GM18507 (cell line): ENCODE measurements around the gene HEXD.
"Not testable (repeated sequence)": the region's sequence is repeated elsewhere in the genome, so short reads cannot be mapped to it uniquely, and the experiment has no call there.

Experiments used
- DNase-seq: peaks from one replicate; pipeline ENCODE4 v3.0.0; 2011; ENCODE audit warnings: low read depth; ENCODE audit not compliant: insufficient read length; ENCODE audit errors: extremely low spot score
- FAIRE-seq: peaks from 2 replicates; lab custom pipeline; 2011; peaks lifted over from hg19 to GRCh38; lab: Jason Lieb, UNC

Gene HEXD

DNA sequence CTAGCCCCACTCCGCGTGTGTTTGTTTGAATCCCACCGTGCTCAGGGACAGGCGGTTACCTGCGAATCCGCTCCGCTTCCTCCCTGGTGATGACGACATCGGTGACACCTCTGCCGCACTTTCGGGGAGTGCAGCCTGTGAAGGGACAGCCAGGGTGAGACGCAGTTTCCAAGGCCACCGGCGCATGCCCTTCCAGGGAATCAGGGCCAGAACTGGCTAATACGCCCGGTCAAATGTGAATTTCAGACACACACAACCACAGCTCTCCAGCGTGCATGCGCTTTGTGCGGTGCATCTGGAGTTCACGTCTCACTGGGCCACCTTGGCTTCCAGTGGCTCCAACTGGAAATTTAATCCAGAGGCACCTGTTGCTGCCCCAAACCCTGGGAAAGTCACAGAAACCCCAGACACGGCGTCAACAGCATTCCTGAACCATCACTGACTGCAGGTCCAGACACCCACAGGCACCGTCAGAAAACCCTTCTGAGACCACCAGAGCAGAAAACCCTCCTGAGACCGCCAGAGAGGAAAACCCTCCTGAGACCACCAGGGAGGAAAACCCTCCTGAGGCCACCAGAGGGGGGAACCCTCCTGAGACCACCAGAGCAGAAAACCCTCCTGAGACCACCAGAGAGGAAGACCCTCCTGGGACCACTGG, 6.6 kb upstream of the HEXD start:
- FAIRE-seq (no peak), DNase-seq (no peak)

- not testable (repeated sequence) for FAIRE-seq, DNase-seq
These were observed 6.1 kb upstream of the HEXD start for GRCh38 chr17:82412081-82412480.

DNA sequence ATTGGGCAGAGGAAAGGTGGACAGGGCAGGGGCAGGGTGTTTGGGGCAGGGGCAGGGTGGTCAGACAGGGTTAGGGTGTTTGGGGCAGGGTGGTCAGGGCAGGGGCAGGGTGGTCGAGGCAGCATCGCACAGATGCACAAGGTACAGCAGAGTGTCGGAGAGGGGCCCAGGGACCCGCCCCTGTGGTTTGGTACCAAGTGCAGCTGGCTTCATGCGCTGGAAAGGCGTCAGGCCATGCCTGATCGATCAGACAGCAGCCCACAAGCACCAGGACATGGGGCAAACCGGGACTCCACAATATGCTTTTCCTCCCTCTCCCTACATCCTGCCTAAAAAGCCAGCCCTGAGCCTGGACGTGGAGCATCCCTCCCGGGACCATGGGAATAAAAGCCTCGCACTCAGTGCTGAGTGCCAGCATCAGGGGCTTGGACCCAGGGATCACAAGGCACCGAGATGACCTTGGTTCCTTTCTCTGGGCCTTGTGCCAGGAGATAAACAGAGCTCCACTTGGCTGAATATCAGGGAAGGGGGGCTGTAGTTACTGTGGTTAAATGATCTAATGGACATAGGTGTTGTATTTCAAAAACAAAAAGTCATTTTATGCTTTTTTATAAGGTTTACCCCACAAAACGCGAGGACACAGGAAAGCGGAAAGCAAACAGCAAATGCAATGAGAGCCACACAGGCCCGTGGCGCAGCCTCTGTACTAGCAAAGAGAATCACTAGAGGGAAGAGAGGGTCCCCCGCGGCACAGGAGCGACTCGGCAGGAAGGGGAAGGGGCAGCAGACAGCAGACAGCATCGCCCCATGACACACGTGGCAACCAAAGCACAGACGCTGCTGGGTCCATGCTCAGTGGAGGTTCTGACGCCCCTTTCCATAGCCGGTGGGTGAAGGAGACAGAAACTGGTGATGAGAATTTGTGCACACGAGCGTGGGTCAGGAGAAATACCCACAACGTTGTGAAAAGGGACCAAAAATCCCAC, 5.3 kb upstream of the HEXD start:
- DNase-seq (no peak), FAIRE-seq (no peak)

- peak; percentile 52 for DNase-seq
These were observed 3.4 kb upstream of the HEXD start for GRCh38 chr17:82414548-82415281.

DNA sequence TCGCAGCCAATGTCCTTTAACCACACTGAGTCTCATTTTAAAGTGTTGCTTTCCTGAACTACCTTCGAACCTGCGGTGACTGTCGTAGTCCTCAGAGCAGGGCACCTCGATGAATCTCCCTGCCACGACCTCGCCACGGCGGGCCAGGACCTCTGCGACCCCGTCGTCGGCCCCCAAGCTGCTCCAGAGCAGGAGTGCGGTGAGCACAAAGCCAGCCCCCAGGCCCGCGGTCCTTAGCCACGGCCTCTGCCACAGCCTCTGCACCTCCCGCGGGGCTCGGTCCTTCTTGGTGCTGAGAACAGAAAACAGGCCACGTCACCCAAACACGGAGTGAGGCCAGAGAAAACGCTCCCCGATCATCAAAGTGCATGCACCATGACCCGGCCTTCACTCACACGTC, 2.8 kb upstream of the HEXD start:
- no peak for DNase-seq
- no peak for FAIRE-seq

More at GRCh38 chr17:82414548-82415281, 3.4 kb upstream of the HEXD start:
- FAIRE-seq, result peak; percentile 79

DNA sequence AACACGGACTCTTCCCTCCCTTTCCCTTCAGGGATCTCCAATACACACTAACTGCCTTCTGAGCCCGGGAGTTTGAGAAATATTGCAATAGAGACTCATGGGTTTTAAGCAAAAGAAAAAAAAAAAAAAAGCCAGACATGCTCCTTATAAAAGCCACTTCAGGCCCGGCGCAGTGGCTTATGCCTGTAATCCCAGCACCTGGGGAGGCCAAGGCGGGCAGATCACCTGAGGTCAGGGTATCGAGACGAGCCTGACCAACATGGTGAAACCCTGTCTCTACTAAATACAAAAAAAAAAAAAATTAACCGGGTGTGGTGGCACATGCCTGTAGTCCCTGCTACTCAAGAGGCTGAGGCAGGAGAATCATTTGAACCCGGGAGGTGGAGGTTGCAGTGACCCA, 2.4 kb upstream of the HEXD start:
- DNase-seq, result no peak
- no peak for FAIRE-seq

DNA sequence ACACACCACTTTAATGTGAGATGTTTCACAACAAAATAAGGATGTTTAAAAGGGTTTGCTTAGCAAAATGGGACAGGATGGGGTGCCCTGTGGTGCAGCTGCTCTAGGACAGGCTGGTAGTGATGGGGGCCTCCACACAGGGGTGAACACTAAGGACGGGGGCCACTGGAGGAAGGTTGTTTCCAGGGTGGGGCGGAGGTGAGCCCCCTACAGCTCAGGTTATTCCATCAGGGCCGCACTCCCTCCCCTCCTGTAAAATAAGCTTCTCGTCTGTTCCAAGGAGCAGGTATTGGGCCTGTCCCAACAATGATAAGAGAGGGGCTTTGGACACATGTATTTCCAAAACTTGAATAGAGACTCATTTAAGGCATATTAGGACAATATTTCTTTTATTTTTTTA, 1.9 kb upstream of the HEXD start:
- DNase-seq, result no peak
- FAIRE-seq, result no peak

- DNase-seq (no peak), FAIRE-seq (no peak)
These were observed 1.4 kb upstream of the HEXD start for GRCh38 chr17:82416771-82417170.

GRCh38 chr17:82419540-82419939, 1.4 kb downstream of the HEXD start:
- FAIRE-seq, result peak; percentile 41
- no peak for DNase-seq

DNA sequence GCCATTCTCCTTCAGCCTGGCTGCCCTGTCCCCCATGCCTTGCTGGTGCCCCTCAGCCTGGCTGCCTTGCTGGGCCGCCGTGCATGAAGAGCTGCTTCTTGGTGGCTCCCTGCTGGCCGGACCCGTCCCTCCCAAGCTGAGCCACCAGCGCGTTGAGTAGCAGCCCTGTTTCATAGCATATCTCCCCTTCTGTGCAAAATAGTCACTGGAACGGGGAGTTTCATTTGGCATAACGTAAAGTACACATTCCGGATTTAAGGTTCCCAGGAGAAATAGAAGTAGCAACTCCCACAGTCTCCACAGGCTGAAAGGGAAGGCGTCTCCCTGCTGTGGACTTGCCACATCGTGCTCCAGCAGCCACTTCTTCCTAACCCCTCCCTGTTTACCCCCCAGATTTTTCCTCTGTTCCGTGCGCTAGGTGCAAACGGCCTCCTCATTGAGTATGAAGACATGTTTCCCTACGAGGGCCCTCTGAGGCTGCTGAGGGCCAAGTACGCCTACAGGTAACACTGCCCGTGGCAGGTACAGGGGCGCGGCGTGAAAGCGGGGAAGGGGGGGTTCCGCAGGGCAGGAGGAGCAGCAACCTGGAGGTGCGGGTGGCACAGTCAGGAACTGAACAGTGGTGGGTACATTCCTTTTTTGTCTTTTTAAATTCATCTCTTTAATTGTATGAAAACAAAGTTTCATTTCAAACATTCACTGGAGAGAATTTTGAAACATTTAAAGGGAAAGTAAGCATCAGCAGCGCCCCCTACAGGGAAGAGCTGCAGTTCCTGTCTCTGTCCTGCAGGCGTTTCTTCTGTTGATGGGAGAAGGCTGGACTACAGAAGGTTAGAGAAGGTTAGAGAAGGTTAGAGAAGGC, 6.1 kb downstream of the HEXD start:
- FAIRE-seq (peak; percentile 52), DNase-seq (no peak)

- DNase-seq (no peak), FAIRE-seq (no peak)
These were observed 6.7 kb downstream of the HEXD start for GRCh38 chr17:82424863-82425159.

DNA sequence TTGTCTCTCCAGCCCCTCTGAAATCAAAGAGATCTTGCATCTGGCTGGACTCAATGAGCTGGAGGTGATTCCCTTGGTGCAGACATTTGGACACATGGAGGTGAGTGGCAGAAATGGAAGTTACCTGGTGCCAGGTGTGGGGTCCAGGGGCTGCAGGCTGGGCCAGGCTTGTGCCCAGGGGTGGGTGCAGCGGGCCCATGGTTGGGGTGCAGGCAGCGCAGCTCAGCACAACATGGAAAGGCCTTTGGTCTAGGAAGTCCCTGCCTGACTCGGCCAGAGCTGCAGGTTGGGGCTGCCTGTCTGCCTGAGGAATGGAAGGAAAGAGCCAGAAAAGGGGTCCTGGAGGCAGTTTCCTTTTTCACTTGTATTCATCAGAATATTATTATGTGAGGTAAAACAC, 10.4 kb downstream of the HEXD start:
- FAIRE-seq (no peak), DNase-seq (no peak)

GRCh38 chr17:82429824-82430223, 11.7 kb downstream of the HEXD start:
- FAIRE-seq (peak; percentile 86), DNase-seq (no peak)

- FAIRE-seq, result no peak
- DNase-seq, result no peak
These were observed 13.9 kb downstream of the HEXD start for GRCh38 chr17:82432017-82432416.

DNA sequence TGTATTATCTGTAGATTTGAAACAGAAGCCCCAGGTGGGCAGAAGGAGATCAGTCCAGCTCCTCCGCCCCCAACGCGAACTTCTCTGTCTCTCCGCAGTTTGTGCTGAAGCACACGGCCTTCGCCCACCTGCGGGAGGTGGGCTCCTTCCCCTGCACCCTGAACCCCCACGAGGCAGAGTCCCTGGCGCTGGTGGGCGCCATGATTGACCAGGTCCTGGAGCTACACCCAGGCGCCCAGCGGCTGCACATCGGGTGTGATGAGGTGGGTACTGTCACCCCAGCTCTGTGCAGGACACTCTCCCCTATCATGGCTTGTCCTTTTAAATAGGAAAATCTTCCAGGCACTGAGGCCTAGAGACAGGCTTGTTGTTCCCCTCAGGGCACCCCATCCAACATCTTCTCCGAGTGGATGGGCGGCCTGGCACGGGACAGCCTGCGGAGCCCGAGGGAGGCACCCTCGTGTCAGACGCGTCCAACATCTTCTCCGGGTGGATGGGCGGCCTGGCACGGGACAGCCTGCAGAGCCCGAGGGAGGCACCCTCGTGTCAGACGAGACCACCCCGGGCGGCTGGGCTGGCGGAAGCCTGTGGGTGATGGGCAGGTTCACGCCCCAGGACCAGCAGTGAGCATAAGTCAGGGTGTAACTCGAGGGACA, 15.5 kb downstream of the HEXD start:
- FAIRE-seq, result no peak
- no peak for DNase-seq

- FAIRE-seq (peak; percentile 72), DNase-seq (no peak)
These were observed 16.0 kb downstream of the HEXD start for GRCh38 chr17:82434216-82434565.

GRCh38 chr17:82435103-82435502, 17.0 kb downstream of the HEXD start:
- no peak for DNase-seq
- no peak for FAIRE-seq

GRCh38 chr17:82435601-82436583, 17.7 kb downstream of the HEXD start:
- no peak for DNase-seq

More at GRCh38 chr17:82435601-82436583, 17.7 kb downstream of the HEXD start:
- FAIRE-seq, result no peak
